EL (cell line): ENCODE measurements around the gene BRD2.

Experiments used
- DNase-seq: peaks from one replicate; pipeline ENCODE4 v3.0.0-alpha.2; 2016

Gene BRD2

GRCh38 chr6:33001685-33002084, 33.3 kb downstream of the BRD2 start:
- no peak for DNase-seq

GRCh38 chr6:33004940-33005339, 36.5 kb downstream of the BRD2 start:
- no peak for DNase-seq

GRCh38 chr6:33007831-33008400, 39.5 kb downstream of the BRD2 start:
- DNase-seq = no peak

DNA sequence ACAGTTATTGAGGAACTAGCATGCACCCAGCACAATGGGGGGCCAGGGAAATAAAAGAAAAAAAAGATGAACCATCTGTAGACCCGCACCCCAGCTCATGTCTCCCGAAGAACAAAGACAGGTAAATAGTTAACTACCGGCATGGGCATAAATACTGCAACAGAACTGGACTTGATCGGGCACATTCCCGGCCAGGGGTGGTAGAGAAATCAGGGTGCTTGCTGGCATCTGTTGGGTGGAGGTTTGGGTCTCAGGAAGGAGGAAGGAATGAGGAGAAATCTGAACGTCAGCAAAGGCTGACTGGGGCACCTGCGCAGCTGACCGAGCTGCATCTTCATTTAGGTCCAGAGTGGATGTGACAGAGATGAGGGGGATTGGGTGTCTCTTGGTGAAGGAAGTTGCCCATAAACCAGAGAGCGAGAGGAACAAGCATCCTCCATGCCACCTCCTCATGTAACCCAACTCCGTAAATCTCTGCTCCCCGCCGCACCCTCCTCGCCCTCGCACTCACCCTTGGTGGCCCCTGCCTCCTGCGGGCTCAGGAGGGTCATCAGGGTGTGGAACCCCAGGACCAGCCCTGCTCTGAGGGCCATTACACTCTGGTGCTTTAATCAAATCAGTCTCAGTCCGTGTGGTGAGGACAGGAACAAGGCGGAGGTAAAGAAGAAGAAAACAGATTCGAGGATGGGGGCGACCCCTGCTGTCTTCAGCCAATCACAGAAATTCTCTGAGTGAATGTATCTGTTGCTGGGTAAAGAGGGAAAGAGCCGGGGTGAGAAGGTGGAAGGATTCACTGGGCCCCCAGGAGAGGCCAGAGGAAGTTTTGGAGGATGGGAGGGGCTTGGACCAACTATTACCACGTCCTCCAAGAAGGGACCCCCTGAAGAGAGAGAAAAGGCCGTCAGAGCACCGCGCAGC, 40.8 kb downstream of the BRD2 start, which contains the start of gene HLA-DOA:
HLA-DOA (minus strand) TSS at position 648 of the 918 bp plus-strand sequence.
- DNase-seq = peak; percentile 16

- DNase-seq = no peak
Measured at GRCh38 chr6:33010356-33010755, 42.0 kb downstream of the BRD2 start.

DNA sequence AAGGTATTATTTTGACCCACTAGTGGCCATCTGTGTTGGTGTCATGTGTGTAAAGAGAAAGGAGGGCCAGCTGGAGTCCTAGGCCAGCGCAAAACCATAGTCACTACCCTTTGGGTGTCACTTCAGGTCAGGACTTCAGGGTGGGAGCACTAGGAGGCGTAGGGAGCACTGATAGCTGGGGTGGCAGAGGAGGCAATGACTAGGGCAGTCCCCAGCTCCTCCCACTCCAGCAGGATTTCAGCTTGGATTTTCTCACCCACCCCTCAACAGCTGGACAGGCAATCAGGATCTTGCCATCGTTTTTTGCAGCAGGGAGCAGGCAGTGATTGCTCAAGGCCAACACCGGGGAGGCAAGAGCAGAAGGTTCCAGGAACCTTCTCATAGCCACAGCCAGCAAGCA, 45.2 kb downstream of the BRD2 start:
- DNase-seq = no peak

DNA sequence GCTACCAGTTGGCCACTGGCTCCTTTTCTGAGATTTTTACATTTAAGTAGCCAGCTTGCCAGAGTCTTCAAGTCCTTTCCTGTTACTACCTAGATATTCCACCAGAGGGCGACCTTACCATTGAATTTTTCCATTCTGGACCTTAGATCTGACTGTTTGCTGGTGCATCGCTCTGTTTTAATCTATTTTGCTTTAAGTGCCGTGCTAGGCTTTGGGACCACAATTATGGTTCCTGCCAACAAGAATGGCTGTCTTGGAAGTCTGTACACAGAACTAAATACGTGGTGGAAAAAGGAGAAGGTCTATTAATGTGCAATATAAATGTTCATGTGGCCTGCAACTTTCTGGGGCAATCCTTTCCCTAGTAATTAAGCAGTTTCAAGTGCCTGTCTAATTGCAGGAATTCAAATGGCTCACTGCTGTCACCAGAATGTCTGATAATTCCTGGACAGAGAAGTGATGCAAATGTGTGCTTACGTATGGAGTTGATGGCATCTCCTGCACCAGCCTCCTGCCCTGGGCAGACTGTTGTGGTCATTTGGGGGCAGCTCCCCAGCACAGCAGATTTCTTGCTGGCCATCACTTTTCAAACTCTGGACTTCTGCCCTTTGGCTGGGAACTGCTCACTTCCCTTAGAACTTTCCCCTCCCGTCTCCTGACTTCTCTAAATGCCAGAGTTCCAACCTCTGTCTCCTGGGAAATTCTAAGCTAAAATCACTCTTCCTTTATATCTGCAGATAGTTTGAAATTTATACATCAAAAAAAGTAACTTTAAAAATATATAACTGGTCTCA, 46.6 kb downstream of the BRD2 start:
- DNase-seq = peak; percentile 78

DNA sequence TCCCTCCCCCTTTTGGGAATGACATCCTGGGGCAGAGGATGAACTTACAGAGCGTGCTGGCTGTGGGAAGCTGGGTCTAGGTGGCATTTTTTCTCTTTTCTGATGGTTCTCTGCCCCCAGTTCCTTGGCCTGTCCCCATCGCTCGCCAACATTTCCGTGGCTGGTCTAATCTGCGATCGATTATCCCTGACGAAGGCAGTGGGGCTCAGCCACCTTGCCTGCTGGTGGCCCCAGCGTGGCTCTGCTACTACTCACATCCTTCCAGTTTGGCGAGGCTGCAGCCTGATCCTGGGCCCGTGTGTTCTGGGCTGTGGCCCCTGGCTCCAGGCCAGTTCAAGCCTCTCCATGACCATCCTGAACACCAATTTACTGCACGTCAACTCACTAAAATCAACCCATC, 47.4 kb downstream of the BRD2 start:
- DNase-seq = no peak

- DNase-seq = no peak
Measured at GRCh38 chr6:33017018-33017417, 48.6 kb downstream of the BRD2 start.

DNA sequence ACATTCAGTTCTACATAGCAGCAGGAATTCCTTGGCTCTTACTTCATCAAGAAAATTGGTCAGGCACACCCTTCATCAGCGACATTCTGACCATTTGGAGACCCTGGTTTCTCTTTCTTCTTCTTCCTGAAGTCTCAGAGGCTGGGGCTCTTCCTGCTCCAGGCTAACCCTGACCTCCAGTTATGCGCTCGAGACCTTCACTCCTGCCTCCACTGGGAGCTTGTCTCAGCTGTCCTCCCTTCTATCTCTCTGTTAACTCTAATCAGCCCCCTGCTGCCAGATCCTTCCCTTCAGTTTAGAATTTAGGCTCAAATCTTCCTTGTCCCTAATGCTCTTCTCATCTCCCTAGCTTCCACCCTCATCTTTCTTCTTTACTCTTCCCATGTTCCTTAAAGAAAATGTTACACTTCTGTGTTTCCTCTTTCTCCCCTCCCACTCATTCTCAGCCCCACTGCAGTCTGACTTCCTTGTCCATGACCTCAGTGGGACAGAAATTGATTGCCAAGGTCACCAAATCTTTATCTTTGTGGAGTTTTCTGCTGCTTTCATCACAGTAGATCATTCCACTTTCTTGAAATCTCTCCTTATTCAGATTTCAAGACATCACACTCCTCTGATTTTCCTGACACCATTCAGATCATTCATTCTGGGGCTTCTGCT, 49.4 kb downstream of the BRD2 start:
- no peak for DNase-seq

- no peak for DNase-seq
Measured at GRCh38 chr6:33018418-33018817, 50.0 kb downstream of the BRD2 start.

GRCh38 chr6:33018904-33019303, 50.5 kb downstream of the BRD2 start:
- peak; percentile 39 for DNase-seq

- no peak for DNase-seq
Measured at GRCh38 chr6:33019372-33019771, 51.0 kb downstream of the BRD2 start.

GRCh38 chr6:33021917-33022316, 53.5 kb downstream of the BRD2 start:
- no peak for DNase-seq

GRCh38 chr6:33023536-33023935, 55.1 kb downstream of the BRD2 start:
- DNase-seq = no peak

- no peak for DNase-seq
Measured at GRCh38 chr6:33024521-33024920, 56.1 kb downstream of the BRD2 start.

GRCh38 chr6:33028220-33028849, 59.9 kb downstream of the BRD2 start:
- no peak for DNase-seq

- no peak for DNase-seq
Measured at GRCh38 chr6:33029328-33030184, 61.2 kb downstream of the BRD2 start.

DNA sequence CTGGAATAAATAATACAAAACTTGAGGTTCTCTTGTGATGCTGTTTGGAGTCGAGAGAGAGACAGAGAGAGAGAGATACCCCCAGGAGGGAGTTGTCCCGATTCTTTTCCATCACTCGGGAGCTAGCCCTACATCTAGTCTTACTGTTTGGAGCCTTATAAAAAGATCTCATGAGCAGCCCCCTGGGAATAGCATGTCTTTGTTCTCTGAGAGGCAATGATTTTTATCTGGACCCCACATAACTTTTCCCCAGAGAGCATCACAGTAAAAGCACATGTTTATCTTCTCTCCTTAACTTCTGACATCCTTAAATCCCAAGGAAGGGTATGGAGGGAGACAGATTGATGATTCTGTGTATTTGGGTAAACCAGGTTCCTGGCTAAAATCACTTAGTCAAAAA, 61.9 kb downstream of the BRD2 start:
- no peak for DNase-seq
